HepG2 (cell line): ENCODE data around the gene DHX16. TPM values are rescaled to one million over a fixed set of nuclear protein-coding genes. Genes with fewer than 3 reads are reported as not detected.

Experiments
- AKNA ChIP-seq: sonication (generic); formaldehyde crosslinking; IDR thresholded peaks from 2 replicates; pipeline ENCODE4 v1.4.0; 2020; ENCODE audit warnings: missing genetic modification reagents, borderline replicate concordance
- ARID5B ChIP-seq: IDR thresholded peaks from 2 replicates; pipeline ENCODE4 v1.4.0; 2020; ENCODE audit warnings: mild to moderate bottlenecking, missing genetic modification reagents
- HNF4G ChIP-seq, 2 experiments: sonication (generic) in 1 of 2; formaldehyde crosslinking in 1 of 2; IDR thresholded peaks; 2 replicates each; pipeline versions ENCODE4 v1.4.0 to v1.6.1; 2011 to 2020; ENCODE audit warnings: borderline replicate concordance in 2 of 2, low read depth in 2 of 2, mild to moderate bottlenecking in 2 of 2, low read length in 1 of 2, missing genetic modification reagents in 1 of 2, moderate library complexity in 1 of 2
- JUND ChIP-seq: sonication (generic); formaldehyde crosslinking; IDR thresholded peaks from 2 replicates; pipeline ENCODE4 v1.8.0; 2022; ENCODE audit warnings: mild to moderate bottlenecking, missing genetic modification reagents
- KAT8 ChIP-seq: IDR thresholded peaks from 2 replicates; pipeline ENCODE4 v1.6.1; 2016; ENCODE audit warnings: missing genetic modification reagents, missing compliant biosample characterization
- KLF11 ChIP-seq: IDR thresholded peaks from 2 replicates; pipeline ENCODE4 v1.6.1; 2016; ENCODE audit warnings: missing compliant biosample characterization
- MEF2D ChIP-seq: sonication (generic); formaldehyde crosslinking; IDR thresholded peaks from 2 replicates; pipeline ENCODE4 v1.5.1; 2020; ENCODE audit warnings: mild to moderate bottlenecking, missing genetic modification reagents
- POGZ ChIP-seq: sonication (generic); formaldehyde crosslinking; IDR thresholded peaks from 2 replicates; pipeline ENCODE4 v1.4.0; 2020; ENCODE audit warnings: mild to moderate bottlenecking, missing genetic modification reagents
- SATB2 ChIP-seq: sonication (generic); formaldehyde crosslinking; IDR thresholded peaks from 2 replicates; pipeline ENCODE4 v1.5.0; 2020; ENCODE audit warnings: missing genetic modification reagents
- SNRNP70 ChIP-seq: fragments of 200-400 bp; formaldehyde crosslinking; IDR thresholded peaks from 2 replicates; pipeline ENCODE4 v1.6.1; 2017; ENCODE audit warnings: mild to moderate bottlenecking, low read depth, low read length, moderate library complexity
- TBX2 ChIP-seq: sonication (generic); formaldehyde crosslinking; IDR thresholded peaks from 2 replicates; pipeline ENCODE4 v1.5.0; 2020; ENCODE audit warnings: missing genetic modification reagents, mild to moderate bottlenecking, borderline replicate concordance
- ZFP37 ChIP-seq: sonication (generic); formaldehyde crosslinking; IDR thresholded peaks from 2 replicates; pipeline ENCODE4 v1.4.0; 2020; ENCODE audit warnings: missing genetic modification reagents, borderline replicate concordance
- ZIK1 ChIP-seq: sonication (generic); formaldehyde crosslinking; IDR thresholded peaks from 2 replicates; pipeline ENCODE4 v1.5.0; 2020; ENCODE audit warnings: mild to moderate bottlenecking, low read depth, missing genetic modification reagents, borderline replicate concordance
- ZNF597 ChIP-seq: sonication (generic); formaldehyde crosslinking; IDR thresholded peaks from 2 replicates; pipeline ENCODE4 v1.5.0; 2020; ENCODE audit warnings: missing genetic modification reagents
- ZNF740 ChIP-seq: sonication (generic); formaldehyde crosslinking; IDR thresholded peaks from 2 replicates; pipeline ENCODE4 v1.4.0; 2020; ENCODE audit warnings: missing genetic modification reagents
- ZNF761 ChIP-seq: sonication (generic); formaldehyde crosslinking; conservative IDR thresholded peaks from 2 replicates; pipeline ENCODE4 v1.4.0; 2020; ENCODE audit warnings: mild to moderate bottlenecking, missing genetic modification reagents
- polyA plus RNA-seq, 8 experiments: library from polyadenylated mRNA; depleted of rRNA in 3 of 8; stranded (reverse) in 7 of 8; unstranded in 1 of 8; fragments of >200 nt; fragmentation: Illumina TruSeq in 4 of 8; extraction: Trizol in 4 of 8; gene quantifications; 2 replicates each; pipeline versions ENCODE4 v1.2.1 to v1.2.3, GENCODE V29; 2011 to 2016; ENCODE audit warnings: low read depth in 4 of 8, missing spikeins in 1 of 8, mixed read lengths in 1 of 8; ENCODE audit not compliant: insufficient read depth in 1 of 8
- total RNA-seq, 5 experiments: library from RNA; depleted of rRNA; stranded (reverse); fragments of >200 nt; fragmentation: Illumina TruSeq; extraction: Trizol; gene quantifications; 2 replicates each; pipeline ENCODE4 v1.2.3, GENCODE V29; 2016; ENCODE audit warnings: low read depth in 1 of 5

Gene DHX16
- total and polyA plus RNA-seq, 2 of the 13 experiments (the other 11 are each of a cell fraction or from before 2014, with no cell fraction given), result 57.0 to 58.5 TPM

- peak; percentile 65; the same call in 1 of the 2 replicates for TF ChIP-seq ARID5B (CRISPR knock-in tag)
- TF ChIP-seq POGZ, result no peak
- TF ChIP-seq HNF4G (IDR thresholded peaks at IDR 0.05; ENCODE audit: borderline replicate concordance, low read depth, low read length), result 0 out of 2 replicates have a peak, but pooled peaks have one; percentile 2
- no peak for TF ChIP-seq HNF4G (CRISPR knock-in tag; IDR thresholded peaks at IDR 0.05; ENCODE audit: borderline replicate concordance, low read depth)
- 0 out of 2 replicates have a peak, but pooled peaks have one; percentile 70 for TF ChIP-seq ZFP37 (CRISPR knock-in tag)
- TF ChIP-seq ZNF597 (CRISPR knock-in tag), result no peak
- no peak; the same call in 1 of the 2 replicates for TF ChIP-seq MEF2D (CRISPR knock-in tag)
- TF ChIP-seq ZNF761 (CRISPR knock-in tag), result no peak; the same call in 1 of the 2 replicates
- TF ChIP-seq KAT8 (CRISPR knock-in tag), result peak; percentile 80
- no peak for TF ChIP-seq ZIK1 (CRISPR knock-in tag)
- TF ChIP-seq SNRNP70, result no peak
- TF ChIP-seq SATB2, result 0 out of 2 replicates have a peak, but pooled peaks have one; percentile 76
- no peak for TF ChIP-seq AKNA (CRISPR knock-in tag)
- TF ChIP-seq KLF11 (CRISPR knock-in tag), result no peak
- peak; percentile 73; the same call in 1 of the 2 replicates for TF ChIP-seq TBX2 (CRISPR knock-in tag)
- no peak for TF ChIP-seq JUND
- no peak for TF ChIP-seq ZNF740
Measured at GRCh38 chr6:30690403-30691207, 17.8 kb upstream of the DHX16 start, which contains the start of gene NRM (continued).
